Colon (tissue), 2 donors: Measurements from ENCODE around the gene NT5M.

Source experiments
- FAIRE-seq: peaks from 2 replicates; lab custom pipeline; 2012; peaks lifted over from hg19 to GRCh38; lab: Jason Lieb, UNC
- donor health status: control.
- donor health status: control.

Gene NT5M

GRCh38 chr17:17343896-17344506, 40.8 kb downstream of the NT5M start:
- no peak for FAIRE-seq

GRCh38 chr17:17344507-17345293, 41.5 kb downstream of the NT5M start:
- FAIRE-seq, result no peak

DNA sequence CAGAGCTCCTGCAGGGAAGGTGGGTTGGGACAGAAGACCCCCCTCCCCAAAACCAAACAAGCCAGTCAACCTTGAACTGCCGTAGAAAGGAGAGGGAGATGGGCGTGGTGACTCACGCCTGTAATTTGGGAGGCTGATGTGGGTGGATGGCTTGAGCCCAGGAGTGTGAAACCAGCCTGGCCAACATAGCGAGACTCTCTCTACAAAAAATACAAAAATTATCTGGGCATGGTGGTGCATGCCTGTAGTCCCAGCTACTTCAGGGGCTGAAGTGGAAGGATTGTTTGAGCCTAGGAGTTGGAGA, 42.1 kb downstream of the NT5M start:
- no peak for FAIRE-seq

- FAIRE-seq, result no peak
Observed at GRCh38 chr17:17345686-17346427, 42.7 kb downstream of the NT5M start.

- FAIRE-seq, result no peak
Observed at GRCh38 chr17:17346428-17347233, 43.5 kb downstream of the NT5M start.

GRCh38 chr17:17347234-17347955, 44.2 kb downstream of the NT5M start:
- no peak for FAIRE-seq

DNA sequence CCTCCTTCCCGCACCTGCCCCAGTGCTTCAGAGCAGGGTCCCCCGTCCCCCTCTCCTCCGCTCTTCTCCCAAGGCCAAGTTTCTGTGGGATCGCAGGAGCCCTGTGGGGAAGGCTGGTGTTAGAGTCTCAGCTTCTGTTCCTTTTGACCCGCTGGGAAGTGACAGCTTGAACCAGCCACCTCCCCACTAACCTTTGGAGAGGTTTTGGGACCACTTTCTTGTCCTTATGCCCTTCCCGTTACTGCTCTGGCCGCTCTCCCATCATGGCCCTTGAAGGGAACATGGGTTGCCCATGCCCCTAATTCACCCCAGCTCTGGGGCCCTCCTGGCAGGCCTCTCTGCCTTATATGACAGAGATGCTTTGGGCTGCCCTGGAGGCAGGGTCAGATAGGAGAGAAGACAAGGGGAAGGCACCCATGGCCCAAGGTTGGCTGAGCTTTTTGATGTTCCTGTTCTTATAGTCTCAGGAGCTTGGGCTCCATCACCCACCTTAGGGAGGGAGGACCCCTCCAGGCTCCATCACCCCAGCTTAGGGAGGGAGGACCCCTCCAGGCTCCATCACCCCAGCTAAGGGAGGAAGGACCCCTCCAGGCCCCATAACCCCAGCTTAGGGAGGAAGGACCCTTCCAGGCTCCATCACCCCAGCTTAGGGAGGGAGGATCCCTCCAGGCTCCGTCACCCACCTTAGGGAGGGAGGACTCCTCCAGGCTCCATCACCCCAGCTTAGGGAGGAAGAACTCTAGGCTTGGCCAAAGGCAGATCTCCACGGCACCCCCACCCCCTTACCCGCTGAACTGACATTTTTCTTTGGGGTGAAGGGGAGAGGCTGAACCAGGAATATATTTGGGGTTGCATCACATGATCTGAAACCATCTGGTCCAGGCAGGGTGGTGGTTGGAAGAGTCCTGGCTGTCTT, 45.0 kb downstream of the NT5M start:
- FAIRE-seq, result no peak

GRCh38 chr17:17348872-17349723, 45.9 kb downstream of the NT5M start:
- FAIRE-seq, result no peak

DNA sequence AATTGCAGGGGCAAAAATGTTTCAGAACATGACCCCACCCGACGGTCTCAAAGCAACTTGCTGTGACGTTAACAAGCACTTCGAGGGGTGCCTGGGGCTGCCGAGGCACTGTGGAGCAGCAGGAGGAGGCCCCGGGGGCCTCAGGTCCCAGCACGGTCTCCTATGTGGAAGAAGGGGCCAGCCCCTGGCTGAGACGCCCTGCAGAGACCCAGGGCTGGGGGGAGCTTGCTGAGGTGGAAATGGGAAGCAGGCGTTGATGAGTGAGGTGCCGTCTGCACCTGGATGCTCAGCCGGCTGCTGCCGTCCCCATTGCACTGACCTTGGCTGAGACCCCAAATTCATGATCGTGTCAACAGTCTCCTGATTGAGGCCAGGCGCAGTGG, 46.5 kb downstream of the NT5M start:
- FAIRE-seq, result no peak

DNA sequence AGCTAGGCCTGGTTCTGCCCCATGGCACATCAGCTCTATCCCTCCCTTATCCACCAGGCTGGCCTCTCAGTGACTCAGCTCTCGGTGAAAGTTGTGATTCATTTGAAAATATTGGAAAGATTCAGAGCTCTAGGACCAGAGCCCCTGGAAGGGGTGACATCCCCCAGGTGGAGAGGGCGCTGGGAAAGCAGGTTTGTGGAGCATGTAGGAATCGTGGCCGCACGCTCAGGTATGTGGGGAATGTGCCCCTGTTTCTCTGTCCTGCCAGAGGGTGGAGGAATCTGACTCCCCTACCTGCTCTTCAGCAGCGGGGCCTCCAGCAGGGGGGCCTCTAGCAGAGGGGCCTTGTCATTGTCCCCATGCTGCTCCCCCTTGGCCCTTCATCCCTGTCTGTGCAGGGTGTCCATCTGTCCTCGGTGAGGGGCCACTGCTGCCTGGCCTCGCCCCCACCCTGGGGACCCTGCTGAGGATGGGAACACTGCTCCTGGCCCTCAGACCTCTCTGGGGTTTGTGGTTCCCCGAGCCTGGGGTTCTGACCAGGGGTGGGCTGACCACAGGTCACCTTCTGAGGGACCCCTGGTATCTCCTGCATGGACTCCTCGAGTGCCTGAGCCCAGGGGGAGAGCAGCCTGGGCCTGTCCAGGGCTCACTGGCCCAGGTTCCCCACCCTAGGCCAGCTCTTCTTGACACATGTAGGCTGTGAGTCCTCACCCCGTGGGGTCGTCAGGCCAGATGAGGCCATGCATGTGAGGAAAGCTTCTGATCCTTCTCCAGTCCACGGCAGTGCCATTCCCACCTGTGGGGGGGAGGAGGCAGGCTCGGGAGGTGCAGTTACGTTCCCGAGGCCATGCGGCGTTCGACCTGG, 47.5 kb downstream of the NT5M start:
- FAIRE-seq, result no peak

- FAIRE-seq, result no peak
Observed at GRCh38 chr17:17351356-17351891, 48.3 kb downstream of the NT5M start.

- no peak for FAIRE-seq
Observed at GRCh38 chr17:17351901-17352781, 49.0 kb downstream of the NT5M start.

- FAIRE-seq, result no peak
Observed at GRCh38 chr17:17352836-17353624, 49.9 kb downstream of the NT5M start.

- FAIRE-seq, result no peak
Observed at GRCh38 chr17:17353625-17354484, 50.7 kb downstream of the NT5M start.

- no peak for FAIRE-seq
Observed at GRCh38 chr17:17354560-17355349, 51.6 kb downstream of the NT5M start.
